Bladder microvascular endothelial cell (primary cell): ENCODE results near the gene CYS1. TPM values are rescaled to one million over a fixed set of nuclear protein-coding genes. Genes with fewer than 3 reads are reported as not detected.

Source experiments
- total RNA-seq: library from RNA; depleted of rRNA; stranded (reverse); fragments of >200 nt; gene quantifications from 2 replicates; pipeline ENCODE4 v1.2.3, GENCODE V29; 2014

CYS1 gene
- 0.16 TPM in 1 of 2 replicates, not detected in the other for total RNA-seq

GRCh38 chr2:10079870-10080535 lies at the start of gene CYS1:
TSS of gene CYS1 (minus strand) at chr2:10080411. CDS start at chr2:10080223, 188 bp downstream.

GRCh38 chr2:10122500-10123280 lies 42.5 kb upstream of the CYS1 start, which contains the start of gene RRM2:
TSS of gene RRM2 (plus strand) at chr2:10122739. CDS start at chr2:10122799, 60 bp downstream.

DNA sequence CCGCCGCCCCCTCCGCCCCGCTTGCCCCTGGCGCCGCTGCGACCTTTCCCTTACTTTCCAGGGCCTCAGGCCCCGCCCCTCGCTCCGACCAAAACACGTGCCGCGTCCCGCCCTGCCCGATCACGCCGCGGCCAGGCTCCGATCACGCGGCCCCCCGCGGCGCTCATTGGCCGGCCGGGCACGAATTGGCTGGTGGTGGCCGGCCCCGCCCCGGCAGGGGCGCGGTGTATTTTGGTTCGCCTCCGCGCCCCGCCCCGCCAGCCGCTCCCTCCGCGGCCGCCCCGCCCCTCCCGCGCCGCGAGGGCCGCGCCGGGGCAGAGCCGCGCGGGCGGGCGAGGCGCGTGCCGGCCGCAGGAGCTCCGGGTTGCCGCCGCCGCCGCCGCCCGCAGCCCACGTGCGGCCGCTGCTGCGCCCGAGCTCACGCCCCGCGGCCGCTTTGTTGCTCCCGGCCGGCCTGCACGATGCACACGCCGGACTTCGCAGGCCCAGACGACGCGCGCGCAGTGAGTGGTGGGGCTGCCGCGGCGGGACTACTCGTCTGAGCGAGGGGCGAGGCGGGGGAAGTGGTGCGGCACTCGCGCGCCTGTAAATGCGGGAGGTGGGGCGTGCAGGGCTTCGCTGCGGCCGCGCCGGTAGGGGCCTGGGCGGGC lies 36.8 kb downstream of the CYS1 start, which contains the start of gene KLF11:
TSS of gene KLF11 (plus strand) at position 295 of the 650 bp plus-strand sequence. CDS start at position 462, 167 bp downstream.

Other genes with a start within 250 kb of the CYS1 start
- 20.9 and 21.8 TPM in 2 replicates for gene TAF1B, start 236.9 kb downstream of the CYS1 start, total RNA-seq
- 0.16 and 1.3 TPM in 2 replicates for gene GRHL1, start 128.7 kb downstream of the CYS1 start, total RNA-seq
- gene KLF11, start 36.9 kb downstream of the CYS1 start, total RNA-seq: 4.7 and 10.1 TPM in 2 replicates
- gene RRM2, start 42.3 kb upstream of the CYS1 start, total RNA-seq: 38.2 and 38.6 TPM in 2 replicates
- gene HPCAL1, start 222.5 kb upstream of the CYS1 start, total RNA-seq: 48.4 and 61.9 TPM in 2 replicates